ENCODE measurements around the gene CCDC66.
"Not testable (repeated sequence)": the region's sequence is repeated elsewhere in the genome, so short reads cannot be mapped to it uniquely, and the experiment has no call there.

Gene CCDC66

GRCh38 chr3:56556908-56557830 lies at the start of gene CCDC66:
CCDC66 (plus strand) TSS chr3:56557175; CDS start chr3:56557243, 68 bp downstream.
- in situ Hi-C loops (cut with MboI; ENCODE audit: low sequenced_read_pairs), result no loop called here

- in situ Hi-C loops (cut with MboI; ENCODE audit: low sequenced_read_pairs), result no loop called here
Measured at GRCh38 chr3:56519641-56520040, 37.3 kb upstream of the CCDC66 start.

GRCh38 chr3:56522374-56522773 lies 34.6 kb upstream of the CCDC66 start:
- in situ Hi-C loops (cut with MboI; ENCODE audit: low sequenced_read_pairs), result no loop called here

- in situ Hi-C loops (cut with MboI; ENCODE audit: low sequenced_read_pairs), result no loop called here
Measured at GRCh38 chr3:56525291-56525690, 31.7 kb upstream of the CCDC66 start.

GRCh38 chr3:56536735-56537134 lies 20.2 kb upstream of the CCDC66 start:
- in situ Hi-C loops (cut with MboI; ENCODE audit: low sequenced_read_pairs), result no loop called here

GRCh38 chr3:56547486-56547885 lies 9.5 kb upstream of the CCDC66 start:
- in situ Hi-C loops (cut with MboI; ENCODE audit: low sequenced_read_pairs), result no loop called here

- in situ Hi-C loops (cut with MboI; ENCODE audit: low sequenced_read_pairs), result no loop called here
Measured at GRCh38 chr3:56557831-56558170, 826 bp downstream of the CCDC66 start.

GRCh38 chr3:56573501-56573900 lies 16.5 kb downstream of the CCDC66 start:
- in situ Hi-C loops (cut with MboI; ENCODE audit: low sequenced_read_pairs), result no loop called here

GRCh38 chr3:56581941-56582340 lies 25.0 kb downstream of the CCDC66 start:
- in situ Hi-C loops (cut with MboI; ENCODE audit: low sequenced_read_pairs), result not testable (repeated sequence)

- in situ Hi-C loops (cut with MboI; ENCODE audit: low sequenced_read_pairs), result not testable (repeated sequence)
Measured at GRCh38 chr3:56584275-56584674, 27.3 kb downstream of the CCDC66 start.

GRCh38 chr3:56590814-56591213 lies 33.8 kb downstream of the CCDC66 start:
- in situ Hi-C loops (cut with MboI; ENCODE audit: low sequenced_read_pairs), result no loop called here

GRCh38 chr3:56591262-56591661 lies 34.3 kb downstream of the CCDC66 start:
- in situ Hi-C loops (cut with MboI; ENCODE audit: low sequenced_read_pairs), result no loop called here

GRCh38 chr3:56593455-56594158 lies 36.6 kb downstream of the CCDC66 start:
- in situ Hi-C loops (cut with MboI; ENCODE audit: low sequenced_read_pairs), result no loop called here

- in situ Hi-C loops (cut with MboI; ENCODE audit: low sequenced_read_pairs), result no loop called here
Measured at GRCh38 chr3:56595975-56596840, 39.2 kb downstream of the CCDC66 start.

GRCh38 chr3:56608479-56608878 lies 51.5 kb downstream of the CCDC66 start:
- in situ Hi-C loops (cut with MboI; ENCODE audit: low sequenced_read_pairs), result not testable (repeated sequence)

- in situ Hi-C loops (cut with MboI; ENCODE audit: low sequenced_read_pairs), result no loop called here
Measured at GRCh38 chr3:56610669-56611335, 53.8 kb downstream of the CCDC66 start.

- in situ Hi-C loops (cut with MboI; ENCODE audit: low sequenced_read_pairs), result no loop called here
Measured at GRCh38 chr3:56611364-56611763, 54.4 kb downstream of the CCDC66 start.

- in situ Hi-C loops (cut with MboI; ENCODE audit: low sequenced_read_pairs), result no loop called here
Measured at GRCh38 chr3:56612146-56612545, 55.2 kb downstream of the CCDC66 start.

GRCh38 chr3:56613016-56613415 lies 56.0 kb downstream of the CCDC66 start:
- in situ Hi-C loops (cut with MboI; ENCODE audit: low sequenced_read_pairs), result no loop called here

- in situ Hi-C loops (cut with MboI; ENCODE audit: low sequenced_read_pairs), result no loop called here
Measured at GRCh38 chr3:56616478-56617006, 59.6 kb downstream of the CCDC66 start.
